ENCODE measurements around the gene PTBP3. TPM values are rescaled to one million over a fixed set of nuclear protein-coding genes. Genes with fewer than 3 reads are reported as not detected.

Gene PTBP3
- polyA plus RNA-seq, 3 donors = 33.6 to 68.3 (median 51.4) TPM

DNA sequence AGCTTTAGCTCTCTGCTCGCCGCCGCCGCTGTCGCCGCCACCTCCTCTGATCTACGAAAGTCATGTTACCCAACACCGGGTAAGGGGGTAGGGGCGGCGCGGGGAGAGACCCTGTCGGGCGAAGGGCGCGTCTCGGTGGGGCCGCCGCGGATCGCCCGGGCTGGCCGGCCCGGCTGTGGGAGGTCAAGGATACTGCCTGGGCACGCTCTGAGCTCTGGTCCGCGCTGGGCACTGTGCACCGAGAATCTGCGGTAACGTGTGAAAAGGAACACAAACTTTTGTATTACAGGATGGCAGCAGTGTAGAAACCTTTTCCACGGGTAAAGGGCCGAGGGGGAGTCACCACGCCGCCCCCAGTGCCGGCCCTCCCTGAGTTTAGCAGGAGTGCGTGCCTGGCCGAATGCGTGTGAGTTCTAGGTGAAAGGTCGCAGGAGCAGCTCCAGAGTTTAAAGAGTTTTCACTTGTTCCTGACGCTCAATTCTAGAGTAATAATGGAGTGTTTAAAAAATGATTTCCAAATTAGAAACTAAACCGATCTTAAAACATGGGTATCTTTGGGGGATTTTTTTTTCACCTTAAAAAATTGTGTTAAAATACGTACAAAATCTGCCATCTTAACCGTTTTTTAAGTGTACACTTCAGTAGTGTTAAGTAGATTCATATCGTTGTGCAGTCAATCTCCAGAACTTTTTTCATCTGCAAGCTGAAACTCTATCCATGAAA, 46.8 kb upstream of the PTBP3 start, which contains the start of gene HSDL2:
Gene HSDL2 (plus strand): TSS at position 7 of the 723 bp plus-strand sequence. CDS start 56 bp downstream, at position 63.
- peak within 1 kb of the TSS; percentile 98 to 99 for H3K27ac ChIP-seq (ENCODE audit: low read depth in 1 of 2, low read length in 2 of 2)
- peaks cover 0 to 2% (median 0%) of the 10 kb centered on the region in 7 donors for H3K9me3 Mint-ChIP-seq
- H3K9me3 ChIP-seq (replicated peaks in 1 of 2; ENCODE audit: control insufficient read depth in 1 of 2, insufficient read depth in 1 of 2, low read length in 2 of 2) = no peaks in the 10 kb centered on the region
- peak within 1 kb of the TSS; percentile 98 to 100 (median 99) for H3K27ac Mint-ChIP-seq
- no peaks in the 10 kb centered on the region for H3K27me3 Mint-ChIP-seq (ENCODE audit: low read depth in 3 of 3)
- H3K36me3 Mint-ChIP-seq = peaks cover 2 to 14% of the 10 kb centered on the region in 2 donors
- peak within 1 kb of the TSS; percentile 92 for H2AFZ ChIP-seq (ENCODE audit: insufficient read depth, low read depth, low read length, poor library complexity, severe bottlenecking)
- H3K4me3 ChIP-seq (replicated peaks in 1 of 3; ENCODE audit: low read depth in 2 of 3, low read length in 3 of 3) = peak within 1 kb of the TSS; percentile 90 to 98 (median 92)
- peak within 1 kb of the TSS; percentile 95 to 99 for H3K4me3 Mint-ChIP-seq
- DNase-seq = peak; percentile 20 to 61 (median 25)
- no peaks in the 10 kb centered on the region for H3K27me3 ChIP-seq (ENCODE audit: control insufficient read depth in 2 of 2, insufficient read depth in 2 of 2, low read length in 2 of 2)
- peaks cover 40 to 50% of the 10 kb centered on the region in 2 donors for H3K4me1 ChIP-seq (ENCODE audit: control insufficient read depth in 1 of 2, insufficient read depth in 2 of 2, low read length in 2 of 2)
- H3K36me3 ChIP-seq (replicated peaks in 1 of 2; ENCODE audit: control insufficient read depth in 1 of 2, insufficient read depth in 2 of 2, low read length in 2 of 2) = no peaks in the 10 kb centered on the region
- H3K9ac ChIP-seq (ENCODE audit: insufficient read depth, low read length, poor library complexity, severe bottlenecking) = peak within 1 kb of the TSS; percentile 97
- intact Hi-C loops (cut with micrococcal nuclease) = no loop called here
- peak within 1 kb of the TSS; percentile 81 for H3K4me2 ChIP-seq (replicated peaks; ENCODE audit: extremely low read depth, low read length, poor library complexity, severe bottlenecking)
- H3K79me2 ChIP-seq (ENCODE audit: insufficient read depth, low read length) = peaks cover 51% of the 10 kb centered on the region
- H3K4me1 Mint-ChIP-seq = peaks cover 59% of the 10 kb centered on the region
- TF ChIP-seq, protein P1, sequence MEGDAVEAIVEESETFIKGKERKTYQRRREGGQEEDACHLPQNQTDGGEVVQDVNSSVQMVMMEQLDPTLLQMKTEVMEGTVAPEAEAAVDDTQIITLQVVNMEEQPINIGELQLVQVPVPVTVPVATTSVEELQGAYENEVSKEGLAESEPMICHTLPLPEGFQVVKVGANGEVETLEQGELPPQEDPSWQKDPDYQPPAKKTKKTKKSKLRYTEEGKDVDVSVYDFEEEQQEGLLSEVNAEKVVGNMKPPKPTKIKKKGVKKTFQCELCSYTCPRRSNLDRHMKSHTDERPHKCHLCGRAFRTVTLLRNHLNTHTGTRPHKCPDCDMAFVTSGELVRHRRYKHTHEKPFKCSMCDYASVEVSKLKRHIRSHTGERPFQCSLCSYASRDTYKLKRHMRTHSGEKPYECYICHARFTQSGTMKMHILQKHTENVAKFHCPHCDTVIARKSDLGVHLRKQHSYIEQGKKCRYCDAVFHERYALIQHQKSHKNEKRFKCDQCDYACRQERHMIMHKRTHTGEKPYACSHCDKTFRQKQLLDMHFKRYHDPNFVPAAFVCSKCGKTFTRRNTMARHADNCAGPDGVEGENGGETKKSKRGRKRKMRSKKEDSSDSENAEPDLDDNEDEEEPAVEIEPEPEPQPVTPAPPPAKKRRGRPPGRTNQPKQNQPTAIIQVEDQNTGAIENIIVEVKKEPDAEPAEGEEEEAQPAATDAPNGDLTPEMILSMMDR (IDR thresholded peaks at IDR 0.05) = no peak
- H4K20me1 ChIP-seq (ENCODE audit: insufficient read depth, low read length) = no peaks in the 10 kb centered on the region
- WGBS (ENCODE audit: insufficient coverage) = 0% methylated on average over 36 of the region's 43 CpGs

DNA sequence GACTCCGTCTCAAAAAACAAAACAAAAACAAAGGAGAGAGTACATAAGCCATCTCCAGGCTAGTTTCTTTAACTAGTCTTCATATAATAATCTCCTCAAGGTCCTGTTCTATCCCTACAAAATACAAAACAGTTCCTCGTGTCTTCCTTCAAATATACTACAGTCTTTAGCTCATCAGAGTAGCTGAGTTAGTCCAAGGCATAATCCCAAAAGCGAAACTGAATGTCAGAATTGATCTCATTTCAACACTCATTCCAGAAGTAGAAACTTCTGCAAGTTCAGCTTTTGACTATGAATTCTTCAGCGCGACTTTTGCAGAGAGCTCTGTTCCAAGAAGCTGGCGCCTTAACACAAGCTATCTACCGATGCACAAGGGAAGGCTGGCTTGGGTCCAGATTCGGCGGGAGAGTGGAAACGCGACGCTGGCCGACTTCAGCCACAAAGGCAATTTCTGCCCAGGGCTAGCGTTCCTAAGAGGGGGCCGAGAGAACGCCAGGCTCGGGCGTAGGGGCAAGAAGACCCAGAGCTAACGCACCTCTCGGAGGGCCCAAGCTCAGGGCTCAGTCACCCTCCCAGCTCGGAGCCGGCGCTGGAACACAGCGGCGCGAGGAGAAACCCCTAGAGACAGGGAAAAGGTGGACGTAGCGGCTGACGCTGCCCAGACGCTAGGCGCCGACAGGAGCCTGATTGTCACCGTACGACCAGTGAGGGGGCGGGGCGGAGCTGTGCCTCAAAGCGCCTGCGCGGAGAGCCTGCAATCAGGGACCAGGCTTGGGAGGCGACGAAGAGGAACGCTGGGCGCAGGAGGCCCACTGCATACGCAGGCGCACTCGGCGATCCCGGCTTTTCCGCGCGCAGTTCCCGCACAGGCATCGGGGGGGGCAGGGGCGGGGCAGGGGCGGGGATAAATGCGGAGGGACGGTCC, 46.0 kb upstream of the PTBP3 start:
- WGBS (ENCODE audit: insufficient coverage) = under 1% methylated on average over 52 of the region's 57 CpGs
- peak; percentile 97 to 99 (median 98) for DNase-seq
- H4K20me1 ChIP-seq (ENCODE audit: insufficient read depth, low read length) = no peaks in the 10 kb centered on the region
- H3K4me3 ChIP-seq (replicated peaks in 1 of 3; ENCODE audit: low read depth in 2 of 3, low read length in 3 of 3) = peak overlapping the region; percentile 90 to 98 (median 92)
- no peaks in the 10 kb centered on the region for H3K27me3 Mint-ChIP-seq (ENCODE audit: low read depth in 3 of 3)
- no peaks in the 10 kb centered on the region for H3K27me3 ChIP-seq (ENCODE audit: control insufficient read depth in 2 of 2, insufficient read depth in 2 of 2, low read length in 2 of 2)
- no peaks in the 10 kb centered on the region for H3K9me3 ChIP-seq (replicated peaks in 1 of 2; ENCODE audit: control insufficient read depth in 1 of 2, insufficient read depth in 1 of 2, low read length in 2 of 2)
- H3K79me2 ChIP-seq (ENCODE audit: insufficient read depth, low read length) = peaks cover 51% of the 10 kb centered on the region
- H2AFZ ChIP-seq (ENCODE audit: insufficient read depth, low read depth, low read length, poor library complexity, severe bottlenecking) = peak overlapping the region; percentile 92
- intact Hi-C loops (cut with micrococcal nuclease) = loop anchor here (5.0 kb wide), 3 partner anchors 47 to 207 kb away; partner anchors contain the start of gene PTBP3 (in 1 of the 2)
- peaks cover 0 to 8% (median 2%) of the 10 kb centered on the region in 7 donors for H3K9me3 Mint-ChIP-seq
- H3K4me1 Mint-ChIP-seq = peaks cover 56% of the 10 kb centered on the region
- peak overlapping the region; percentile 98 to 100 (median 99) for H3K27ac Mint-ChIP-seq
- peak overlapping the region; percentile 81 for H3K4me2 ChIP-seq (replicated peaks; ENCODE audit: extremely low read depth, low read length, poor library complexity, severe bottlenecking)
- H3K9ac ChIP-seq (ENCODE audit: insufficient read depth, low read length, poor library complexity, severe bottlenecking) = peak overlapping the region; percentile 97
- H3K36me3 Mint-ChIP-seq = peaks cover 7 to 14% of the 10 kb centered on the region in 2 donors
- H3K4me3 Mint-ChIP-seq = peak overlapping the region; percentile 95 to 99
- TF ChIP-seq, protein P1 (IDR thresholded peaks at IDR 0.05) = no peak
- no peaks in the 10 kb centered on the region for H3K36me3 ChIP-seq (replicated peaks in 1 of 2; ENCODE audit: control insufficient read depth in 1 of 2, insufficient read depth in 2 of 2, low read length in 2 of 2)
- peak overlapping the region; percentile 98 to 99 for H3K27ac ChIP-seq (ENCODE audit: low read depth in 1 of 2, low read length in 2 of 2)
- peaks cover 32 to 42% of the 10 kb centered on the region in 2 donors for H3K4me1 ChIP-seq (ENCODE audit: control insufficient read depth in 1 of 2, insufficient read depth in 2 of 2, low read length in 2 of 2)

Measured in CD14-positive monocyte (primary cell).